CD4-positive, alpha-beta memory T cell (primary cell): ENCODE results near the gene MIS18BP1. TPM values are rescaled to one million over a fixed set of nuclear protein-coding genes. Genes with fewer than 3 reads are reported as not detected.
A peak's percentile ranks its signal among the peaks of the same experiment; 100 is the strongest.

Source experiments
- CTCF ChIA-PET: fragments of 350-600 bp; sonication (Branson Sonifier 250); formaldehyde crosslinking; loops from one replicate; lab custom pipeline; 2021; ENCODE audit warnings: inconsistent platforms; ENCODE audit not compliant: partially characterized antibody; lab: Charles Lee
- POLR2A ChIA-PET: fragments of 350-600 bp; sonication (Branson Sonifier 250); formaldehyde crosslinking; loops from one replicate; lab custom pipeline; 2021; ENCODE audit not compliant: partially characterized antibody; lab: Charles Lee
- DNase-seq, 5 donors: peaks; one replicate each; pipeline versions ENCODE4 v3.0.0 to v3.0.0-alpha.2; 2020 to 2022; ENCODE audit warnings: mixed read lengths in 1 of 5
- H3K27ac ChIP-seq: one replicate; pipeline ENCODE4 v1.7.0; 2013; ENCODE audit warnings: low read depth, low read length
- H3K27me3 ChIP-seq: 2 replicates; pipeline ENCODE4 v1.7.0; 2013; ENCODE audit warnings: mild to moderate bottlenecking, low read length, moderate library complexity; ENCODE audit not compliant: insufficient read depth
- H3K36me3 ChIP-seq: 2 replicates; pipeline ENCODE4 v1.7.0; 2013; ENCODE audit warnings: mild to moderate bottlenecking, low read length, moderate library complexity; ENCODE audit not compliant: insufficient read depth
- H3K4me1 ChIP-seq: 2 replicates; pipeline ENCODE4 v1.7.0; 2013; ENCODE audit warnings: mild to moderate bottlenecking, low read length, moderate library complexity; ENCODE audit not compliant: insufficient read depth
- H3K4me3 ChIP-seq, 2 donors: one replicate each; pipeline ENCODE4 v1.7.0; 2013; ENCODE audit warnings: low read length in 2 of 2, mild to moderate bottlenecking in 1 of 2
- H3K9me3 ChIP-seq, 2 donors: one replicate each; pipeline ENCODE4 v1.7.0; 2013; ENCODE audit warnings: low read length in 2 of 2, control low read depth in 1 of 2; ENCODE audit not compliant: control insufficient read depth in 1 of 2
- H3K27ac Mint-ChIP-seq, 7 donors: one replicate each; pipeline ENCODE4 v1.8.0; 2020 to 2021; ENCODE audit warnings: mixed read lengths in 7 of 7, mild to moderate bottlenecking in 6 of 7, inconsistent platforms in 3 of 7, moderate library complexity in 3 of 7
- H3K27me3 Mint-ChIP-seq, 2 donors: one replicate each; pipeline ENCODE4 v1.8.0; 2020 to 2021; ENCODE audit warnings: mixed read lengths in 2 of 2
- H3K36me3 Mint-ChIP-seq, 2 donors: one replicate each; pipeline ENCODE4 v1.8.0; 2020 to 2021; ENCODE audit warnings: mixed read lengths in 2 of 2, inconsistent platforms in 1 of 2, mild to moderate bottlenecking in 1 of 2
- H3K4me1 Mint-ChIP-seq, 4 donors: one replicate each; pipeline ENCODE4 v1.8.0; 2020 to 2021; ENCODE audit warnings: mixed read lengths in 4 of 4, mild to moderate bottlenecking in 1 of 4
- H3K4me3 Mint-ChIP-seq, 8 donors: one replicate each; pipeline ENCODE4 v1.8.0; 2020 to 2021; ENCODE audit warnings: mixed read lengths in 8 of 8, mild to moderate bottlenecking in 7 of 8, moderate library complexity in 6 of 8, inconsistent platforms in 3 of 8
- H3K9me3 Mint-ChIP-seq, 8 donors: one replicate each; pipeline ENCODE4 v1.8.0; 2020 to 2021; ENCODE audit warnings: mixed read lengths in 8 of 8, mild to moderate bottlenecking in 5 of 8, inconsistent platforms in 3 of 8, moderate library complexity in 1 of 8
- intact Hi-C: fragments of 100-400 bp; cut with micrococcal nuclease; formaldehyde crosslinking; loops from one replicate; pipeline ENCODE4 v1.15.1; 2023
- polyA plus RNA-seq, 2 donors: library from polyadenylated mRNA; unstranded; fragments of 300-500 nt; fragmentation: Illumina TruSeq; gene quantifications; one replicate each; pipeline ENCODE4 v1.2.3, GENCODE V29; 2021
- total RNA-seq, 2 experiments: library from RNA; stranded (reverse); gene quantifications; one replicate each; pipeline ENCODE4 v1.2.3, GENCODE V29; 2021

The MIS18BP1 gene
- total and polyA plus RNA-seq, 4 experiments from 2014 or later: 14.9 to 31.2 (median 29.7) TPM

GRCh38 chr14:45247427-45247826 lies 5.6 kb downstream of the MIS18BP1 start:
- Histone ChIP-seq H3K4me1 (peaks cover 54% of the 10 kb centered on the region), H3K27me3 (no peaks in the 10 kb centered on the region), H3K36me3 (no peaks in the 10 kb centered on the region), H3K9me3 (no peaks in the 10 kb centered on the region), H3K4me3 (no peak overlapping the region), H3K27ac (no peak overlapping the region)
- no peak overlapping the region for H3K4me3 Mint-ChIP-seq
- no peaks in the 10 kb centered on the region for H3K27me3 Mint-ChIP-seq
- peaks cover 0 to 5% of the 10 kb centered on the region in 2 donors for H3K36me3 Mint-ChIP-seq
- no peak overlapping the region for H3K27ac Mint-ChIP-seq
- H3K4me1 Mint-ChIP-seq: peaks cover 19 to 31% (median 19%) of the 10 kb centered on the region in 4 donors
- ChIA-PET POLR2A (interaction anchor here (1.7 kb wide), 1 partner anchor 286 kb away, joined by 5 read pairs; the partner anchor contains the start of genes KLHL28 and TOGARAM1), CTCF (interaction anchor here (1.9 kb wide), 1 partner anchor 21 kb away, joined by 5 read pairs; no protein-coding TSS in a partner anchor)
- no peak for DNase-seq
- intact Hi-C loops: no loop called here
- H3K9me3 Mint-ChIP-seq: no peaks in the 10 kb centered on the region

DNA sequence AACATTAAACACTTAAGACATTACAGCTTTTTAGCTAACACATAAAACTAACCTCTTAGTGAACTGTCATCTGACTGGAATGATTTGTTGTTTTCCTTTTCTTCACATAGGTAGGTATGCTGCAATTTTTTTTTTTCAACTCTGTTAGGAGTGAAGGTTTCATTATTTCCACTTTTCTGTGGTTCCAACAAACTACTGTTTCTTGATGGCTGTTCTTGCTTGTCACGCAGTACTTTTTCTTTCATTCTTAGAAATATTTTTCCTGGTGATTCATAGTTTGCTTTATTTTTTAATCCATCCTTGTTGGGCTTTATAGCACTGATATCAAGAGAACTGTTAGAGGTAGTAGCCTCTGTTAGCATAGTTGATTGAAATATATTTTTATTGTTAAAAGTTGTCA lies 6.3 kb downstream of the MIS18BP1 start:
- Histone ChIP-seq H3K9me3 (no peaks in the 10 kb centered on the region), H3K27me3 (no peaks in the 10 kb centered on the region), H3K4me1 (peaks cover 52% of the 10 kb centered on the region), H3K4me3 (no peak overlapping the region), H3K36me3 (no peaks in the 10 kb centered on the region), H3K27ac (no peak overlapping the region)
- Mint-ChIP-seq H3K27ac (no peak overlapping the region), H3K4me3 (no peak overlapping the region), H3K4me1 (peaks cover 16 to 27% (median 18%) of the 10 kb centered on the region in 4 donors), H3K27me3 (no peaks in the 10 kb centered on the region), H3K36me3 (peaks cover 7 to 10% of the 10 kb centered on the region in 2 donors), H3K9me3 (no peaks in the 10 kb centered on the region)
- no peak for DNase-seq
- CTCF ChIA-PET: interaction anchor here (1.9 kb wide), 1 partner anchor 22 kb away, joined by 5 read pairs; no protein-coding TSS in a partner anchor
- intact Hi-C loops: no loop called here
- POLR2A ChIA-PET: interaction anchor here (0.7 kb wide), 1 partner anchor 113 kb away, joined by 8 read pairs; no protein-coding TSS in a partner anchor

GRCh38 chr14:45246151-45246550 lies 6.9 kb downstream of the MIS18BP1 start:
- Histone ChIP-seq H3K4me3 (no peak overlapping the region), H3K4me1 (peaks cover 46% of the 10 kb centered on the region), H3K36me3 (no peaks in the 10 kb centered on the region), H3K27ac (no peak overlapping the region), H3K27me3 (no peaks in the 10 kb centered on the region), H3K9me3 (no peaks in the 10 kb centered on the region)
- no peaks in the 10 kb centered on the region for H3K9me3 Mint-ChIP-seq
- intact Hi-C loops: no loop called here
- peaks cover 9 to 10% of the 10 kb centered on the region in 2 donors for H3K36me3 Mint-ChIP-seq
- no peaks in the 10 kb centered on the region for H3K27me3 Mint-ChIP-seq
- ChIA-PET POLR2A (interaction anchor here (0.7 to 1.2 kb wide), 2 partner anchors 112 to 284 kb away, joined by 3 to 8 read pairs; partner anchors contain the start of genes KLHL28 and TOGARAM1), CTCF (interaction anchor here (1.9 kb wide), 1 partner anchor 23 kb away, joined by 5 read pairs; no protein-coding TSS in a partner anchor)
- no peak for DNase-seq
- H3K27ac Mint-ChIP-seq: no peak overlapping the region
- H3K4me3 Mint-ChIP-seq: no peak overlapping the region
- peaks cover 10 to 21% (median 13%) of the 10 kb centered on the region in 4 donors for H3K4me1 Mint-ChIP-seq

- intact Hi-C loops: no loop called here
- H3K27me3 Mint-ChIP-seq: no peaks in the 10 kb centered on the region
- POLR2A ChIA-PET: no interaction called here
These were observed 10.3 kb downstream of the MIS18BP1 start for GRCh38 chr14:45242706-45243105.

GRCh38 chr14:45238988-45239387 lies 14.0 kb downstream of the MIS18BP1 start:
- Mint-ChIP-seq H3K9me3 (no peaks in the 10 kb centered on the region), H3K27me3 (no peaks in the 10 kb centered on the region), H3K4me1 (peaks cover 0 to 6% (median 2%) of the 10 kb centered on the region in 4 donors), H3K4me3 (no peak overlapping the region), H3K36me3 (peaks cover 26 to 29% of the 10 kb centered on the region in 2 donors), H3K27ac (peak overlapping the region in 1 of 7 donors; percentile 12)
- Histone ChIP-seq H3K36me3 (peaks cover 16% of the 10 kb centered on the region), H3K9me3 (no peaks in the 10 kb centered on the region), H3K27ac (no peak overlapping the region), H3K27me3 (no peaks in the 10 kb centered on the region), H3K4me3 (no peak overlapping the region), H3K4me1 (no peaks in the 10 kb centered on the region)
- DNase-seq: no peak
- CTCF ChIA-PET: no interaction called here
- intact Hi-C loops: no loop called here
- POLR2A ChIA-PET: no interaction called here

More at GRCh38 chr14:45242706-45243105, 10.3 kb downstream of the MIS18BP1 start:
- no peak overlapping the region for H3K27ac ChIP-seq
- peak overlapping the region in 1 of 7 donors; percentile 12 for H3K27ac Mint-ChIP-seq
- peaks cover 20% of the 10 kb centered on the region for H3K4me1 ChIP-seq
- H3K4me1 Mint-ChIP-seq: peaks cover 0 to 7% (median 5%) of the 10 kb centered on the region in 4 donors
- no peak overlapping the region for H3K4me3 Mint-ChIP-seq
- CTCF ChIA-PET: interaction anchor here (1.0 to 1.7 kb wide), 2 partner anchors 11 to 26 kb away, joined by 3 to 6 read pairs; partner anchors contain the start of gene MIS18BP1
- DNase-seq: no peak
- H3K9me3 ChIP-seq: no peaks in the 10 kb centered on the region
- H3K27me3 ChIP-seq: no peaks in the 10 kb centered on the region
- peaks cover 15 to 21% of the 10 kb centered on the region in 2 donors for H3K36me3 Mint-ChIP-seq
- no peak overlapping the region for H3K4me3 ChIP-seq
- H3K9me3 Mint-ChIP-seq: no peaks in the 10 kb centered on the region
- H3K36me3 ChIP-seq: peaks cover 11% of the 10 kb centered on the region

DNA sequence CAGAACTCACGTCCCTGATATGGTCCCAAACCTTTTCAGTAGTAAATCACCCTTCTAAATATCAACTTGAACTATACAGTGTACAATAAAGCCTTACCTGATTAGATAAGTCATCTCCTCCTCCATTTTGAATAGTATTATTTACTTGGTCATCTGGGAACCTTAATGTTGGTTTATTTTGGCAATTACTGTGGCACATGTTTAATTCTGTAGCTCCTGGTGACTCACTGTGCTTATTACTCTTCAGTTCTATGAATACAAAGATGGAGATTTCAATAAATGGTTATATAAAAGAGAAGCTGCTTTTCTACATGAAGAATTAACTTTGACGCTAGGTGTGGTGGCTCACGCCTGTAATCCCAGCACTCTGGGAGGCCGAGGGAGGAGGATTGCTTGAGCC lies 25.4 kb downstream of the MIS18BP1 start:
- peaks cover 0 to 8% (median 6%) of the 10 kb centered on the region in 4 donors for H3K4me1 Mint-ChIP-seq
- Histone ChIP-seq H3K4me3 (no peak overlapping the region), H3K9me3 (no peaks in the 10 kb centered on the region), H3K27me3 (no peaks in the 10 kb centered on the region), H3K27ac (no peak overlapping the region), H3K36me3 (peaks cover 24% of the 10 kb centered on the region), H3K4me1 (no peaks in the 10 kb centered on the region)
- ChIA-PET POLR2A (no interaction called here), CTCF (interaction anchor here (0.6 to 3.1 kb wide), 2 partner anchors 38 to 41 kb away, joined by 3 to 10 read pairs; no protein-coding TSS in a partner anchor)
- intact Hi-C loops: no loop called here
- H3K36me3 Mint-ChIP-seq: peaks cover 64 to 65% of the 10 kb centered on the region in 2 donors
- H3K27me3 Mint-ChIP-seq: no peaks in the 10 kb centered on the region
- no peak overlapping the region for H3K27ac Mint-ChIP-seq
- H3K9me3 Mint-ChIP-seq: no peaks in the 10 kb centered on the region
- no peak for DNase-seq
- H3K4me3 Mint-ChIP-seq: no peak overlapping the region

DNA sequence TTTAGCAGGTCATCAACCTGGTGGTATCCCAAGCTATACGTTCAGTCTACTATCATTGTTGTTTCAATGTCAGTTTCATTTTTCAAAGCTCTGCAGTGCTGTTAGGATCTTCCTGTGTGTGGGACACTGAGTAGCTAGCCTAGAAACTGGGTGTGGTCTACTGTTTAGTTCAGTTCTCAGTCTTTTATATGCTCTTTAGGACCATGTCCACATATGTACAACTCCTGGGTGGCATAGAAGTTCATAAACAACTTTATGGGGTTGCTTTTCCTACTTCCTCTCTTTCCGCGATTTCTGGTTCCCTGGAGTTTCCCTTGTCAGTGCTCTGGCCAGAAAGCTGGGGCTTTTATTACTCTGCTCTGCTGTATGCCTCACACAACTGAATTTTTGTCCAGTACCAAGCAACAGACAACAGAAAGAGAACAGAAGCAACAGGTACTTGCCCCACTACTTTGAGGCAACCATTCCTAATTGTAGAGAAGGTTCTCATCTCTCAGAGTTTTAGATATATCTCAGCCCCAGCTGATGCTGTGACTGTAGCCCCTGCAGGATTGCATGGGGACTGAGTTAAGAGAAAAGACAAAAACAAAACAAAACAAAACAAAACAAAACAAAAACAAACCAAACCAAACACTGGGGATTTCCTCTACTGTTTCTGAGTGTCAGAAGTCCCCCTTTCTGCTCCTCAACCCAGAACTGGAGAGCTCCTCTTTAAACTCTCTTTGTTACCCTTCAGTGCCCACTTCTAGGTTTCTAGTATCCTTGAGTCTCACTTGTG lies 30.3 kb downstream of the MIS18BP1 start:
- CTCF ChIA-PET: interaction anchor here (1.3 kb wide), 1 partner anchor 31 kb away, joined by 4 read pairs; no protein-coding TSS in a partner anchor

More for the DNA sequence above, 30.3 kb downstream of the MIS18BP1 start:
- DNase-seq: no peak
- H3K27me3 Mint-ChIP-seq: no peaks in the 10 kb centered on the region
- POLR2A ChIA-PET: no interaction called here
- Histone ChIP-seq H3K27me3 (no peaks in the 10 kb centered on the region), H3K4me1 (no peaks in the 10 kb centered on the region), H3K9me3 (no peaks in the 10 kb centered on the region), H3K27ac (no peak overlapping the region), H3K4me3 (no peak overlapping the region), H3K36me3 (peaks cover 12% of the 10 kb centered on the region)
- no peaks in the 10 kb centered on the region for H3K9me3 Mint-ChIP-seq
- H3K27ac Mint-ChIP-seq: peak overlapping the region in 1 of 7 donors; percentile 63
- H3K4me3 Mint-ChIP-seq: no peak overlapping the region
- H3K4me1 Mint-ChIP-seq: peaks cover 0 to 9% (median 7%) of the 10 kb centered on the region in 4 donors
- H3K36me3 Mint-ChIP-seq: peaks cover 51 to 57% of the 10 kb centered on the region in 2 donors
- intact Hi-C loops: no loop called here
